GM12874 (cell line): ENCODE data around the gene CHMP6.

Experiments used
- TF ChIP-seq, protein P1 (sequence below): IDR thresholded peaks from 2 replicates; pipeline ENCODE4 v1.5.1; 2011; ENCODE audit warnings: low read depth, mild to moderate bottlenecking, control low read depth, low read length, moderate library complexity; ENCODE audit not compliant: insufficient read depth

Gene CHMP6

DNA sequence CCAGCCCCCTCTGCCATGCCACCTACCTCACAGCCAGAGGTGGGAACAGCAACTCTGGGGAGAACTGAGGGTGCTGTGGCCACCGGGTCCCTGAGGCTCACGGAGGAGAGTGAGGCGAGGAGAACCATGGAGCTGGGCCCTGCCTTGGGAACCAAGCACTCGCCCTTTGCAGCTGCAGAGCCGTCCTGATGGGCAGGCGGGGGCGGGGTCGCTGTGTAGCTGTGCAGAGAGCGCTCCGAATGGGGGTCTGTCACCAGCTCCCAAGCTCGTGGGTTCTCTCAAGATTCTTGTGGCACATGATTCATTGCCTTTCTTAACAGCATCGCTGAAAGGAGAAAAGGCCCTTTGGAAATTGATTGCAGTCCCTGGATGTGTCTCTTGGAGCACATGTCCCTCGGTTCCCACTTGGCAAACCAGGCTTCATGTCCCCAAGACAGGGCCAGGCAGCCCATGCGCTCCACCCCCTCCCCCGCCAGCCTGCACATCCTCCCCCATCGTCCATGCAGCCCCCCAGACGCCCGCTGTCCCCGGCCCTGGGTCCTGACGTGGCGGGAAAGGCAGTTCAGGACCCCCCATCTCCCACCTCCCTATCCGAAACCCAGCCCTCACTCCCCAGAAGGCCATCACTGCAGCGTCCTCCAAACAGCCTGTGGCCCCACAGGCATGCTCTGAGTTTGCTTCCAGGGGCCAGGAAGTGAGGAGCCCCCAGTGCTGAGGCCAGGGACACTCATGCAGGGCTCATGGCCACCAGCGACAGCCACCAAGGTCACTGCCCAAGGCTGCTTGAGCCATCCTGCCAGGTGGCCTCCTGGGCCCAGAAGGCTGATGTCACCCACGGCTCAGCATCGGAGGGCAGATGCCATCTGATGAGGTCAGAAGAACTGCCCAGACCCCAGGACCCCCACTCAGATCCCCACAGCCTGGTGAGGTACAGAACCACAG, 20.6 kb upstream of the CHMP6 start:
- TF ChIP-seq, protein P1, sequence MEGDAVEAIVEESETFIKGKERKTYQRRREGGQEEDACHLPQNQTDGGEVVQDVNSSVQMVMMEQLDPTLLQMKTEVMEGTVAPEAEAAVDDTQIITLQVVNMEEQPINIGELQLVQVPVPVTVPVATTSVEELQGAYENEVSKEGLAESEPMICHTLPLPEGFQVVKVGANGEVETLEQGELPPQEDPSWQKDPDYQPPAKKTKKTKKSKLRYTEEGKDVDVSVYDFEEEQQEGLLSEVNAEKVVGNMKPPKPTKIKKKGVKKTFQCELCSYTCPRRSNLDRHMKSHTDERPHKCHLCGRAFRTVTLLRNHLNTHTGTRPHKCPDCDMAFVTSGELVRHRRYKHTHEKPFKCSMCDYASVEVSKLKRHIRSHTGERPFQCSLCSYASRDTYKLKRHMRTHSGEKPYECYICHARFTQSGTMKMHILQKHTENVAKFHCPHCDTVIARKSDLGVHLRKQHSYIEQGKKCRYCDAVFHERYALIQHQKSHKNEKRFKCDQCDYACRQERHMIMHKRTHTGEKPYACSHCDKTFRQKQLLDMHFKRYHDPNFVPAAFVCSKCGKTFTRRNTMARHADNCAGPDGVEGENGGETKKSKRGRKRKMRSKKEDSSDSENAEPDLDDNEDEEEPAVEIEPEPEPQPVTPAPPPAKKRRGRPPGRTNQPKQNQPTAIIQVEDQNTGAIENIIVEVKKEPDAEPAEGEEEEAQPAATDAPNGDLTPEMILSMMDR = no peak

DNA sequence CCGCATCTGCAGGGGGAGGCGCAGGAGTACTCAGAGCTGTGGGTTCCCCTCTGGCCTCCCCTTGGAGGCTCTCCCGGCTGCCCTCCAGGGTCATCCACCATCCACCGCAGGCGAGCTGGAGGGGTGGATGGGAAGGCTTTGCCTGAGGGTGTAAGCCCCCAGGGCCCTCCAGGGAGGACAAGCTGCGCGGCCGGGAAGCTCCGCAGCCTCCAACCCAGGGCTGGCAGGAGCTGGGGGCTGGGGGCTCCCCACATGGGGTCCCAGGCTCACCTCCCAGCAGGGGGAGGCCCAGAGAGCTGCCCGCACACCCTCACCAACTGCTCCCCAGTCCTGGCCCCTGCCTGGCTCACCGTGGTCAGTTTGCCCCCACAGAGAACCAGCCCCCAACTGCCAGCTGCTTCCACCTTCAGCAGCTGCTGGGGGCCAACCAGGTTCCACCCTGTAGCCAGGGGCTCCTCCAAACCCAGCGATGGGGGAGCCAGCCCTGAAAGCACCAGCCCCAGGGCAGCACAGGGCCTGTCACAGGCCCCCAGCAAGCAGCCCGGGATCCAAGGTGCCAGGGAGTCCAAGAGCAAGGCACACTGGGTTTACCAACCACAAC, 19.8 kb upstream of the CHMP6 start:
- TF ChIP-seq, protein P1 = no peak

DNA sequence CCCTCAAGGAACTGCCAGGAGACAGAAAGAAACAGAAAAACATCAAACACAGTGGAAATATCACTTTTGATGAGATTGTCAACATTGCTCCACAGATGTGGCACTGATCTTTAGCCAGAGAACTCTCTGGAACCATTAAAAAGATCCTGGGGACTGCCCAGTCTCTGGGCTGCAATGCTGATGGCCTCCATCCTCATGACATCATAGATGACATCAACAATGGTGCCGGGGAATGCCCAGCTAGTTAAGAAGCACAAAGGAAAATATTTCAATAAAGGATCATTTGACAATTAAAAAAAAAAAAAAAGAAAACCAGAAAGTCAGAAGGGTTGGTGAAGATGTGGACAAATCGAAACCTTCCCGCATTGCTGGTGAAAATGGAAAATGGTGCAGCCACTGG, 14.9 kb upstream of the CHMP6 start:
- TF ChIP-seq, protein P1 = no peak

DNA sequence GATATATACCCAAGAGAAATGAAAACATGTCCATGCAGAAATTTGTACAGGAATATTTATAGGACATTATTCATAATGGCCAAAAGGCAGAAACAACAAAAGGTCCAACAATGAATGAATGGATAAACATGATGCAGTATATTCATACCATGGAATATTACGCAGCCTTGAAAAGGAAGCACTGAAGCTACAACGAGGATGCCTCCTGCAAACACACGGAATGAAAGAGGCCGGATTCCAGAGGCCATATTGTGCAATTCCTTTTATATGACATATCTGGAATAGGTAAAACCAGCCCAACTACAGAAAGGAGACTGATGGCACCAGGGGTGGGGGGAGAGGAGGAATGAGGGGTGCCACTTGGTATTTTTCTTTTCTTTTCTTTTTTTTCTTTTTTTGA, 14.5 kb upstream of the CHMP6 start:
- TF ChIP-seq, protein P1 = no peak

DNA sequence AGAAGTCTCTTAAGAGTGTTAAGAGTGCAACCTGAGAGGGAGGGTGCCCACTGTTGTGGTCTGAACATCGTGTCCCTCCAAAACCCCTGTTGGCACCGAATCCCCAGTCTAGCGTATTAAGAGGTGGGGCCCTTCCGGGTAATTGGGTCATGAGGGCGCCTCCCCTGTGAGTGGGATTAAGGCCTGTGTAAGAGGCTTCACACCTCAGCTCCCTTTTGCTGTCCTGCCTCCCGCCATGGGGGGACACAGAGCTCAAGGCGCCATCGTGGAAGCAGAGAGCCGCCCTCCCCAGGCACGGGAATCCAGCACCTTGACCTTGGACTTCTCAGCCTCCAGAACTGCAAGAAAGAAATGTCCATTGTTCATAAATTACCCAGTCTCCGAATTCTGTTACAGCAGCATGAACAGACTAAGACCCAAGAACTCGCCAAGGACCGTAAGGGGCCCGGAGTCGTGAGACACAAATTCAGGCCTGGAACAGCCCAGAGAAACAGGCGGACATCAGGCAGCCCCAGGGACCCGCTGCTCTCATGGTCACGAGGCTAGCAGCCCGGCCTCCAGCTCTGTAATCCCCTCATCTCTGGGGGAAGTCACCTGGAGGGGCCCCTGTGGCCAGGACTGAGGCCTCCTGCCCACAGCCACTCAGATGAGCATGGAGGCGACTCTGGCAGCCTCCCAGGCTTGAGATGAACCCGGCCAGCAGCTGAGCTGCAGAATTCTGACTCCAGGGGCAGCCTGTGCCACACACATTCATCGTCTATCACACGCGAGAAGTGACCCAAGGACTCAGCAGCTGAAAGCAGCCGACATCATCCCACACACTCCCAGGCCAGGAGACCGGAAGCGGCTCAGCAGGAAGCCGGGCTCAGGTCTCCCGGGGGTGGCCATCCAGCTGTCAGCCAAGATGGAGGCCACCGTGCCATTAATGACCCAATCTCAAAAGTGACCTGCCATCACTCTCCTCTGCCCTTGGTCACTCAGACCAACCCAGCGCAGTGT, 12.8 kb upstream of the CHMP6 start:
- TF ChIP-seq, protein P1 = no peak

DNA sequence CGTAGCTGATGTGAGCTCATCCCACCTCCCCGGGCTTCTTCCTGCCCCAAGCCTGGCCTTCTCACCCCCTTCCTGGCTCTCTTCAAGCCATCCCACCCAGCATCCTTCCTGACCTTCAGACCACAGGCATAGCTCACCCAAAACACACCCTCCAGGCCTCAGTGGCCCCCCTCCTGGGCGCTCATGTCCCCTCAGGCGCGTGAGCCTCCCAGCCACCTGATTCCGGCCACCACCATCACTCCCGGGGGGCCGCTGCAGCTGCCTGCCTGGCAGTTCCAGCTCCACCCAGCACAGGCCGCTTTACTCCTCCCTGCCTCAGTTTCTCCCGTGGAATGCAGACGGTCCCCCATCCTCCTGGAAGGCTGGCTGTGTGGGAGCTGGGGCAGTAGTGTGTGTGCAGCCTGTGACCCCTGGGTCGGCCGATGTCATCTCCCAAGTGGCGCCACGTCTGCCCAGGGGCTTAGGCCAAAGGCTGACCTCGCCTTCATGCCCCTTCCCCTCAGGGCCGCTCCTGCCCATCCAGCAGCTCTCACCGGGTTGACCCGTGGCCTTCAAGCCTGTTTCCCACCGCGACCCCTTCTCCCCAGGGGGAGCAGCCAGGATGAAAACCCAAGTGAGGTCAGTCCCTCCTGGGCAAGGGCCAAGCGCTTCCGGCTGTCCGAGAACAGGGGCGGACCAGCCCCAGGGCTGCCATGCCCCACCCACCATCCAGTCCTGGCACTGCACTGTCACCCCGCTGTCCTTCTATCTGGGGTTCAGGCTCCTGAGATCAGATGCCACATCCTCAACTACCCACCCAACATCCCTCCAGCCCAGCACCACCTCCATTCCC, 11.9 kb upstream of the CHMP6 start:
- TF ChIP-seq, protein P1 = no peak
